ENCODE data around the gene ALDH1L1.
A peak's percentile ranks its signal among the peaks of the same experiment; 100 is the strongest.
"Not testable (repeated sequence)": the region's sequence is repeated elsewhere in the genome, so short reads cannot be mapped to it uniquely, and the experiment has no call there.

Gene ALDH1L1

DNA sequence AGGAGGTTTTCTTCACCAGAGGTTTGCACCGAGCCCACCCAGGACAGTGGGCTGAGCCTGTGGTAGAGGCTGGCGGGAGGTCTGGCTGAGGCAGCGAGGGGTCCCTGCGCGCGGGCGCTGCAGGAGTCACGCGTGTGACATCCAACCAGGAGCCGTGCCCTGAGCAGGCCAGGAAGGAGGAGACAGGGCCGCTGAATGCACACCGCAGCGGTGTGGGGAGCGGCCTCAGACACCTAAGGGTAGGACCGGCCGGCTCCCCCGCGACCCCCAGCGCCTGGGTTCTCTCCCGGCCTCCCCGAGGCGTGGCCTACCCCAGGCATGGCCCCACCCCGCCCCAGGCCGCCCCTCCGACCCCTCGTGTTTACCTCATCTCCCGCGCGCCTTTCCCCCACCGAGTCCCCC, 96.9 kb downstream of the ALDH1L1 start:
- peak; percentile 74 to 78 for DNase-seq
- TF ChIP-seq POLR2A (IDR thresholded peaks at IDR 0.05; ENCODE audit: low read length) (no peak), GATA1 (IDR thresholded peaks at IDR 0.05; ENCODE audit: low read depth, low read length) (no peak)

DNA sequence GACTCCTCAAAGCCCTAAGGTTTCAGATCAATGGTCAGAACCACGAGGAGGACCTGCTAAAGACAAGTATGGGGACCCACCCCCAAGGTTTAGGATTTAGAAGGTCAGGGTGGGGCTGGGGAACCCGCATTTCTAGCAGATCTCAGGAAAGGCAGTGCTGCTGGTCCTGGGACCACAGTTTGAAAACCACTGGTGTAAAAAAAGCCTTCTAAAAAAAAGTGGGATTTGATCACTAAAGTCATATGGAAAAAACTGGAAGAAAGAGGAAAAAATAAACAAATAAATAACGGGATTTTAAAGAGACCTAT, 97.3 kb downstream of the ALDH1L1 start:
- TF ChIP-seq POLR2A (IDR thresholded peaks at IDR 0.05; ENCODE audit: low read length) (no peak), GATA1 (IDR thresholded peaks at IDR 0.05; ENCODE audit: low read depth, low read length) (no peak)
- DNase-seq: no peak

- peak; percentile 28 to 60 for DNase-seq
- TF ChIP-seq GATA1 (IDR thresholded peaks at IDR 0.05; ENCODE audit: low read depth, low read length): no peak
- no peak for TF ChIP-seq POLR2A (IDR thresholded peaks at IDR 0.05; ENCODE audit: low read length)
These were observed 97.8 kb downstream of the ALDH1L1 start for GRCh38 chr3:126082362-126083137.

DNA sequence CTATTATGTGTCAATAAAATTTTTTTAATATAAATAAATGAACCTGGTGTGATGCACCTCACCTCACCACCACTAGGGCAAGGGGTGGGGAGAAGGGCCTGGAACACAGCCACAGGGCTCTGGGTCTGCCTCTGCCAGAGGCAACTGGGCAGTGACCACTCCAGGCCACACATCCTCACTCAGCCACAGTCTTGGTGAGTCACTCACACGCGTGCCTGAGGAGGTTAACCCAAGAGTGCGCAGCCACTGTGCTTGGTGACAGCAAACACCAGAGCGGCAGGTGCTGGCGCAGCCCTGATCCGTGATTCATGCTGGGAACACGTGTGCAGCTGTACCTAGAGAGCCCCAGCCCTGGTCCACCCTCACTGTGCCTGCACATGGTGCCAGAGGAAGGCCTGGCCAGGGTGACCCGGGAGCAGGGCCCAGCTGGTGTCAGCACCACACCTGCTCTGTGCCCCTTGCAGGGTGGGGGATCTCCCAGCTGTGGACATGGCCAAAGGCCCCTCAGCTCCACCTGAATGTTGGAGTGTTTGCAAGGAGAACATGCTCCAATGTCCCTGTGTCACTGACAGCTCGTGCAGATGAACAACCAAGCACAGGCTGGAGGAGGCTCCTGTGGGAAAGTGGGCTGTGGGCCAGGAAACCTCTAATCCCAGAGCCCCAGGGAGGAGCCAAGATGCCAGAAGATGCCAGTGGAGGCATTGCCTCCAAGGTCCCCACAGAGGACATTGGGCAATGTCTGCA, 98.6 kb downstream of the ALDH1L1 start:
- peak; percentile 22 to 37 for DNase-seq
- no peak for TF ChIP-seq GATA1 (IDR thresholded peaks at IDR 0.05; ENCODE audit: low read depth, low read length)
- TF ChIP-seq POLR2A (IDR thresholded peaks at IDR 0.05; ENCODE audit: low read length): no peak

DNA sequence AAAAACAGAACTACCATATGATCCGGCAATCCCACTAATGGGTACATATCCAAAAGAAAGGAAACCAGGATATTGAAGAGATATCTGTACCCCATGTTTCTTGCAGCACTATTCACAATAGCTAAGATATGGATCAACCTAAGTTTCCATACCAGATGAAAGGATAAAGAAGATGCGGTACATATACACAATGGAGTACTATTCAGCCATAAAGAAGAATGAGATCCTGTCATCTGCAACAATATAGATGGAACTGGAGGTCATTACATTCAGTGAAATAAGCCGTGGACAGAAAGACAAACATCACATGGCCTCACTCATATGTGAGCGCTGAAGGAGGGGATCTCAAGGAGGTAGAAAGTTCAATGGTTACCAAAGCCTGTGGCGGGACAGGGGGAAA, 99.4 kb downstream of the ALDH1L1 start:
- TF ChIP-seq GATA1 (IDR thresholded peaks at IDR 0.05; ENCODE audit: low read depth, low read length): no peak
- TF ChIP-seq POLR2A (IDR thresholded peaks at IDR 0.05; ENCODE audit: low read length): no peak
- no peak for DNase-seq

GRCh38 chr3:126078866-126079265, 101.5 kb downstream of the ALDH1L1 start:
- no peak for DNase-seq
- TF ChIP-seq POLR2A (IDR thresholded peaks at IDR 0.05; ENCODE audit: low read length) (no peak), GATA1 (IDR thresholded peaks at IDR 0.05; ENCODE audit: low read depth, low read length) (no peak)

DNA sequence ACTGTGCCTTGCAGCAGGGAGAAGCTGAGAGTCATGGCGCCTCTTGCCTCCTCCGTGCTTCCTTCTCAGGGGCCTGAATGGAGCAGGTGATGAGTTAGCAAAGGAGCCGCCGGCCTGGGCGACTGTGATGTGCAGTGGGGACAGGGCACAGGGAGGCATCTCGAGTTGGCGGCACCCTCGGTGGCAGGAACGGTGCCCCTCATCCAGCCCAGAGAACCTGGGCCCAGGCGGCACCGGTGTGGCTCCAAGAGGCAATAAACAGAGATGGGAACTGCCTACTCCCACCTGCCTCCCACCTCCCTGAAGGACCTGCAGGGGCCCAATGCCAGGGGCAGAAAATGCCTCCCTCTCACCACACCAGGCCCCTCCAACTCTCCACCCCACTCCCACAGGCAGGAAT, 102.6 kb downstream of the ALDH1L1 start:
- no peak for DNase-seq
- TF ChIP-seq GATA1 (IDR thresholded peaks at IDR 0.05; ENCODE audit: low read depth, low read length): no peak
- no peak for TF ChIP-seq POLR2A (IDR thresholded peaks at IDR 0.05; ENCODE audit: low read length)

DNA sequence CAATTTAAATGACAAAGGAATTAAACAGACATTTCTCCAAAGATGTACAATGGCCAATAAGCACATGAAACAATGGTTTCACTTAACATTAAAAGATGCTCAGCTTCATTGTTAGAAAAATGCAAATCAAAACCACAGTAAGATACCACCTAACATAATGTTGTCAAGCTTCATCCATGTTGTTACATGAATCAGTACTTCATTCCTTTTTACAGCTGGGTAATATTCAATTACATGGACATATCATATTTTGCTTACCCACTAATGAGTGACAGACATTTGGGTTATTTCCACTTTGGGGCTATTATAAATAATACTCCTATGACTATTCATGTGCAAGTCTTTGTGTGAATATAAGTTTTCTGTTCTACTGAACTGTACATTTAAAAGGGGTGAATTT, 104.2 kb downstream of the ALDH1L1 start:
- no peak for TF ChIP-seq GATA1 (IDR thresholded peaks at IDR 0.05; ENCODE audit: low read depth, low read length)
- no peak for TF ChIP-seq POLR2A (IDR thresholded peaks at IDR 0.05; ENCODE audit: low read length)
- no peak for DNase-seq

- TF ChIP-seq GATA1 (IDR thresholded peaks at IDR 0.05; ENCODE audit: low read depth, low read length) (no peak), POLR2A (IDR thresholded peaks at IDR 0.05; ENCODE audit: low read length) (no peak)
- no peak for DNase-seq
These were observed 110.2 kb downstream of the ALDH1L1 start for GRCh38 chr3:126070146-126070545.

DNA sequence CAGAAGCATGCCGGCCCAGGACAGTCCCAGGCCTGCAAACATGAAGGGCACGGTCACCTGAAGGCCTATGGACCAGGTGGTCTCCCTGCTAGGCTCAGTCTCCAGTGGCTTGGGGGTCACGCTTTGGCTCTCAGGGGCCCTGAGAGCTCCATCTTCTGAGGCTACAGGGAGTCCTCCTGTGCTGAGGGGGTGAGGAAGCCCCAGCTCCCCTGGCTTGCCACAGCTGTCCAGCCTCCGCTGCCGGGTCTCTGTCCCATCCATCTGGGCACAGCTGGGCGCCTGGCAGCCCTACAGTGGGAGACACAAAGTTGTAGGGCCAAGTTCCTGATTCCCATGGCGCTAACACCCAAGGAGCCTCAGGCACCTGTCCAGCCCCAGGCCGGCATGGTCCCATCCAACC, 112.4 kb downstream of the ALDH1L1 start:
- TF ChIP-seq GATA1 (IDR thresholded peaks at IDR 0.05; ENCODE audit: low read depth, low read length): no peak
- TF ChIP-seq POLR2A (IDR thresholded peaks at IDR 0.05; ENCODE audit: low read length): no peak
- no peak for DNase-seq

DNA sequence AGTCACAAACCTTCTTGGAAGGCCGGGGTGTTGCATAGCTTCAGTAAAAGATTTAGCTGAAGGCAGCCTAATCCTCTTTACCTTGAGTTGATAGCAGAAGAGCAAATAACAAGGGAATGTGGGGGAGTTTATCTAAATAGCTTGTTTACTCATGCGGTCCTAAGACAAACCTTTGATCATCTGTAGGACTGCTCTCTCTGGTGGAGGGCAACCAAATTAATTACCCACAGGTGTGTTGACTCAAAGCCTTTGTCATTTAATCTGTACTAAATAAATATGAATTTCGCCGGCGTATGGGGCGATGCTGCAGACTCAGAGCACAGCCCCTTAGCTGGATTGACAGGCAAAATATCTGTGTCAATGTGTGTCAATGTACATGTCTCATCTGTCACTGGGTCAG, 113.7 kb downstream of the ALDH1L1 start:
- not testable (repeated sequence) for DNase-seq

DNA sequence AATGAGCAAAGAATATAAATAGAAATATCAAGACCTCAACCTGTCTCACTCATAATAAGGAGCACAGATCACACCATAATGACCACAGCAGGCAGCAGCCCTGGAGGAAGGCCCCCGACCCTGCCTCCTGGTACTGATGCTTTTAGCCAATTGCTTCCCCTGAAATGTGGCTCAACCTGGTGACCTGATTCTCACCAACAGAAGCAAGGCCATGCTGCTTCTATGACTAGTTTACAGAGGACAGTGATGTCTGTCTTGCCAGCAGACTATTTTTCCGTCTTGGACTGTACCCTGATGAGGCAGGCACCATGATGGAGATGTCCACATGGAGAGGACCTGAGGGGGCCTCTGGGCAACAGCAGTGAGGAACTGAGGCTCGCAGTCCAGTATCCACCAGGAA, 114.5 kb downstream of the ALDH1L1 start:
- no peak for DNase-seq
- TF ChIP-seq GATA1 (IDR thresholded peaks at IDR 0.05; ENCODE audit: low read depth, low read length): no peak
- TF ChIP-seq POLR2A (IDR thresholded peaks at IDR 0.05; ENCODE audit: low read length): no peak

DNA sequence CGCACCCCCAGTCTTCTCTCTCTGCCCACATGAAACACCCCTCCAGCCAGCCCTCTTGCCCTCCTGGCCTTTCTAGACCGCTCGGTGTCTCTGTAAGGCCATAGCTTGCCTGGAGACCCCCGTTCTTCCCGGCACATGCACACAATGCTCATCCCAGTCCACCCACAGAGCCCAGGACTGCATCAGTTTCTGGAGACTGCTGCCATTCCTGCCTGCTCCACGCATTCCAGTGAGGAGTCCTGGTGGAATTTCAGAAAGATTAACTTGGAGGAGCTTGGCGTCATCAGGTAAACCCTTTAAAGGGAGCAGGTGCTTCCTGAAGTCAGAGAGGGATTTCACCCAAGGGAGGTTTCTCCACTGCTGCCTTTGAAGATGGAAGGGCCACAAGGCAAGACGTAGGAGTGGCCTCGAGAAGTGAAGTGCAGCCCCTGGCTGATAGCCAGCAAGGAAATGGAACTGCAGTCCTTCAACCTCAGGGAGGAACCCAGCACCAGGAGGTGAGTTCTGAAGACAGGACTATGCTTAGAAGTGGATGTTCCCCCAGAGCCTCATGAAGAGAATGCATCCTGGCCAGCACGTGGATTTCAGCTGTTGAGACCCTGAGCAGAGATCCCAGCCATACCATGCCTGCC, 115.6 kb downstream of the ALDH1L1 start:
- DNase-seq: no peak
- TF ChIP-seq POLR2A (IDR thresholded peaks at IDR 0.05; ENCODE audit: low read length): no peak
- TF ChIP-seq GATA1 (IDR thresholded peaks at IDR 0.05; ENCODE audit: low read depth, low read length): no peak

- TF ChIP-seq POLR2A (IDR thresholded peaks at IDR 0.05; ENCODE audit: low read length) (no peak), GATA1 (IDR thresholded peaks at IDR 0.05; ENCODE audit: low read depth, low read length) (no peak)
These were observed 116.9 kb downstream of the ALDH1L1 start for GRCh38 chr3:126063358-126063965.

More at GRCh38 chr3:126063358-126063965, 116.9 kb downstream of the ALDH1L1 start:
- no peak for DNase-seq

Measured in erythroblast (primary cell).